GM12864 (cell line): ENCODE data around the gene TMEM87A.

Source experiments
- DNase-seq: peaks from one replicate; pipeline ENCODE4 v3.0.0-alpha.2; 2011; ENCODE audit warnings: low read depth
- H3K4me3 ChIP-seq: 2 replicates; pipeline ENCODE4 v1.5.1; 2011; ENCODE audit warnings: mild to moderate bottlenecking, low read depth, low read length, control low read depth
- TF ChIP-seq, protein P1 (sequence below): IDR thresholded peaks from 2 replicates; pipeline ENCODE4 v1.5.1; 2011; ENCODE audit warnings: low read depth, mild to moderate bottlenecking, moderate library complexity, low read length, control low read depth, inconsistent platforms; ENCODE audit errors: missing control alignments

The TMEM87A gene

DNA sequence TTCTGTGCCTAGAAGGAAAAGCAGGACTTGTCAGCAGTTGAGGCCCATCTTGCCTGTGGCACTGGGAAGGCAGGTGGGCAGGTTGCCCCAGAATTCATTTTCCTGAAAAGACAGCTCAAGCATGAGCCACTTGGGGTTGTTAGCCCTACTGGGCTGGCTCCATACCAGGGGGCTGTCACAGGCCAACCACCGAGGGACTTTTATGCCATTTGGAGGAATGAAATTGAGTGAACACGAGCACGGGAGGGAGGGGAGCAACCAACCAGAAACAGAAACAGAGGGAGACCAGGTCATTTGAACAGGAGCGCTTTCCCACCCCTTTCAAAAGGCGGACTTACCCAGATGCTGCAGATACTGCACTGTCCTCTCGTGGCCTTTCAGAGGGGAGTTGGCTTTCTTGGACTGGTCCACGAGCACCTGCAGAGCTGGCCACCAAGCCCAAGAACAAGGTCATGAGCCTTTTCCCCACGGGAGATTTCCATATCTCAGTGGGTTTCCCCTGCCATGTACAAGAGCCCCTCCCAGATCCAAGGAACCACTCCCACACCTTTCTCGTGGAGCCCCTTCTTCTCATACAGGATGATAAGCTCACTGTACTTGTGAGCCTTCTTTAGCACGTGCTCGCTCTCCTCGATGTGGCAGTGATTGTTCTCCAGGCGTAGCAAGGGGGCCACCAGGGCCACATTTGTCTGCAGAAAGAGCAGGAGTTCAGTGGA lies 106.8 kb downstream of the TMEM87A start:
- TF ChIP-seq, protein P1, sequence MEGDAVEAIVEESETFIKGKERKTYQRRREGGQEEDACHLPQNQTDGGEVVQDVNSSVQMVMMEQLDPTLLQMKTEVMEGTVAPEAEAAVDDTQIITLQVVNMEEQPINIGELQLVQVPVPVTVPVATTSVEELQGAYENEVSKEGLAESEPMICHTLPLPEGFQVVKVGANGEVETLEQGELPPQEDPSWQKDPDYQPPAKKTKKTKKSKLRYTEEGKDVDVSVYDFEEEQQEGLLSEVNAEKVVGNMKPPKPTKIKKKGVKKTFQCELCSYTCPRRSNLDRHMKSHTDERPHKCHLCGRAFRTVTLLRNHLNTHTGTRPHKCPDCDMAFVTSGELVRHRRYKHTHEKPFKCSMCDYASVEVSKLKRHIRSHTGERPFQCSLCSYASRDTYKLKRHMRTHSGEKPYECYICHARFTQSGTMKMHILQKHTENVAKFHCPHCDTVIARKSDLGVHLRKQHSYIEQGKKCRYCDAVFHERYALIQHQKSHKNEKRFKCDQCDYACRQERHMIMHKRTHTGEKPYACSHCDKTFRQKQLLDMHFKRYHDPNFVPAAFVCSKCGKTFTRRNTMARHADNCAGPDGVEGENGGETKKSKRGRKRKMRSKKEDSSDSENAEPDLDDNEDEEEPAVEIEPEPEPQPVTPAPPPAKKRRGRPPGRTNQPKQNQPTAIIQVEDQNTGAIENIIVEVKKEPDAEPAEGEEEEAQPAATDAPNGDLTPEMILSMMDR = no peak
- no peak overlapping the region for H3K4me3 ChIP-seq
- DNase-seq = no peak

DNA sequence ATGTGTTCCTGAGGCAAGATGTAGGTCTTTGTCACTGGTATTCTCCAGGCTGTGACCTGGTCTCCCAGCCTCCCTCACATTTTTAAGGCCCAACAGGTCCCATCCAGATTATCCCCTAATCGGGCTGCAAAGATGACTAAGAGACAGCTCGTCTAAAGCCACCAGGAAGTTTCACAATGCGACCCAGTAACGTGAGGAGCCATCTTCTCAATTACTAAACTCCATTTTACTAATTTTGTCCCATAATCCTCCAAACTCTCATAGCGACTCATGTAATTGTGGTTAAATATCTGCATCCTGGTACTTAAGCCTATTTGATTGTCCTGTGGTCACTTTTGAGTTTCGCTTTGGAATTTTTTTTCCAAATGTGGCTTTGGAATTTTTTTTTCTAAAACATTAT lies 108.1 kb downstream of the TMEM87A start:
- DNase-seq = no peak
- H3K4me3 ChIP-seq = no peak overlapping the region
- TF ChIP-seq, protein P1 = no peak

DNA sequence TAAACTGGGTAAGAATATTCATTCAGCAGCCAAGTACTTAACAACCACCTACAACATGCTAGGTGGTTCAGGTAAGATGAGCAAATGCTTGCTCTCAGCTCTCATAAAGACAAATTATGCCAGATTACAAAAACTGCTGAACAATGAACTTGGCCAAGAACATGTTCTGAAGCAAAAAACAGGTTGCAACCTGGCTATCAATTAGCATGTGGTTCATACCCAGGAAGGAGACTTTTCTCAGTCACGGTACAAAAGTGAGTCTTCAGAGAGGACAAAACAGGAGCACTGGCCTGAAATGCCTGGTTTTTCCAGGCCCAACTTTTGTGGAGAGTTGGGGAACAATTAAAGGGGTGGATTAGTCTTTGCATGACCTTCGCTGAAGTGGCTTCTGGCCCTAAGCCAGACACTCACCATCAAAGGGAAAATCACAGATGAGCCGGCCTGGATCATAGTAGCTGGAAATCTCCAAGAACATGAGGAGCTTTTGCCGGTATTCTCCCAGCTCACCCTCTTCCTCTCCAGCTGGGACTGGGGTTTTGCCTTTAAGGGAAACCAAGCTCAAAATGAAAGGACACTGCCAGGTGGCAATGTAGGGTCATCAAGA lies 109.2 kb downstream of the TMEM87A start:
- H3K4me3 ChIP-seq = no peak overlapping the region
- TF ChIP-seq, protein P1 = no peak
- no peak for DNase-seq

DNA sequence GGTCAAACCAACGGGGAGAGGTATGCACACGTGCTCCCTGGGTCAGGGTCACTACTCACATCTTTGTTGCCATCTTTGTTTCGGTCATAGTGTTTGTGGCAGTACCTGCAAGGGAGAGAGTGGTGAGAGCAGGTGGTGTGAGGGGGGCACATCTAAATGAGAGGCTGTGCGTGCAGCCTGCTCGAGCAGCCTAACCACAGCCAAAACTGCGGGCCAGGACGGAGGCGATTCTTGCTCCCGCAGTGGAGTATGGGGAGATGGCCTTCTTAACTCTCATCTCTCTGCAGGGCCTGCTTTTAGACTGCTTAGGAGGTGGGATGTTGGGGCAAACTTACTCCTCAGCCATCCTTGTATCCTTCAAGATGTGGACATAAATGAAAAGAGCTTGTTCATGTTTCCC lies 109.9 kb downstream of the TMEM87A start:
- DNase-seq = no peak
- TF ChIP-seq, protein P1 = no peak
- H3K4me3 ChIP-seq = no peak overlapping the region
